Measurements from ENCODE around the gene RRBP1.
"Not testable (repeated sequence)": the region's sequence is repeated elsewhere in the genome, so short reads cannot be mapped to it uniquely, and the experiment has no call there.

RRBP1 gene

DNA sequence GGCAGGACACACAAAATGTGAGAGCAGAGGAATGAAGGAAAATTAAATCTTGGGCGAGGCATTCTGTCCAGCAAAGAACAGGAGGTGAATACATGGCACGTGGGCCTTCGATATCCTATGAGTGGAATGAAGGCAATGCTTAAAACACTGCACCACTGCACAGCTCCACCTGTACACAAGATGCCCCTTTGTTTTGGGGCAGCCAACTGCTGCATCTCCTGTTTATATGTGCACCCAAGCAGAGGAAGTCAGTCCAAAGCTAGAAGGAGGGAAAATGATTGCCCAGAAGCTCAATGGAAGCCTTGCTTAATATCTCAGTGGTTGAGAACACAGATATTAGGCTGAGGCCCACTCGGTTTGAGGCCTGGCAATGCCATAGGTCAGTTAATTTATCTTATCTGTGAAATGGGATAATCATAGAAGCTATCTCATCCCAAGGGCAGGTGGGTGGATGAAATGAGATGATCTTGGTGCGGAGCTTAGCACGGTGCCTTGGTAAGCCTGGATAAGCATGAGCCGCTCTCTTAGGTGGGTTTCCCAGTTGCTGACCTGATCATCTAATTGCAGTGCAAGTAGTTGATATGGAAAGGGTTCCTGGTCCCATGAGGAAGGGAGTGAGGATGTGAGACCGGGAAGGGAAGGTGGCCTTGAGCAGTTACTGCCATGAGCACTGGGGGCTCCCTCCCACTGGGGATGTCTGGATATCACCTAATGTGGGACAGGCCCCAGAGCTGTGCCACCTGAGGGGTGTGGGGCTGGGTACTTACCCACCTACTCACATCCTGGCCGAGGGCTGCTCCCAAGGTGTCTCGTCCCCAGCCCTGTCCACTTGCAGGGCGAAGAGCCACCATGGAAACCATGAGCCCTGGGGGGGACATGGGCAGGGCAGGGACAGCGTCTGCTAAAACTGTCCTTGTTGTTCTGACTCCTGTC, 27.6 kb upstream of the RRBP1 start:
- Histone ChIP-seq H3K9ac (ENCODE audit: low read length in 5 of 5) (no peak overlapping the region), H3K4me1 (ENCODE audit: control insufficient read depth in 5 of 5, insufficient read depth in 5 of 5, low read length in 5 of 5) (no peaks in the 10 kb centered on the region), H3K9me3 (ENCODE audit: control insufficient read depth in 5 of 5, low read length in 5 of 5) (no peaks in the 10 kb centered on the region), H3K4me3 (ENCODE audit: low read depth in 1 of 5, low read length in 5 of 5) (no peak overlapping the region), H3K27me3 (ENCODE audit: control insufficient read depth in 5 of 5, insufficient read depth in 4 of 5, low read length in 5 of 5) (peaks cover 0 to 3% (median 0%) of the 10 kb centered on the region in 5 donors), H3K36me3 (ENCODE audit: control insufficient read depth in 5 of 5, insufficient read depth in 5 of 5, low read length in 5 of 5) (no peaks in the 10 kb centered on the region), H3K27ac (ENCODE audit: low read depth, low read length) (no peak overlapping the region)

GRCh38 chr20:17708675-17709360, 26.8 kb upstream of the RRBP1 start:
- Histone ChIP-seq H3K27ac (ENCODE audit: low read depth, low read length) (no peak overlapping the region), H3K4me1 (ENCODE audit: control insufficient read depth in 5 of 5, insufficient read depth in 5 of 5, low read length in 5 of 5) (no peaks in the 10 kb centered on the region)

GRCh38 chr20:17707951-17708350, 25.9 kb upstream of the RRBP1 start:
- H3K36me3 ChIP-seq (ENCODE audit: control insufficient read depth in 5 of 5, insufficient read depth in 5 of 5, low read length in 5 of 5); H3K27me3 ChIP-seq (ENCODE audit: control insufficient read depth in 5 of 5, insufficient read depth in 4 of 5, low read length in 5 of 5); H3K9me3 ChIP-seq (ENCODE audit: control insufficient read depth in 5 of 5, low read length in 5 of 5); H3K4me1 ChIP-seq (ENCODE audit: control insufficient read depth in 5 of 5, insufficient read depth in 5 of 5, low read length in 5 of 5); H3K9ac ChIP-seq (ENCODE audit: low read length in 5 of 5); H3K4me3 ChIP-seq (ENCODE audit: low read depth in 1 of 5, low read length in 5 of 5); H3K27ac ChIP-seq (ENCODE audit: low read depth, low read length): not testable (repeated sequence)

More at GRCh38 chr20:17708675-17709360, 26.8 kb upstream of the RRBP1 start:
- H3K9me3 ChIP-seq (ENCODE audit: control insufficient read depth in 5 of 5, low read length in 5 of 5) = no peaks in the 10 kb centered on the region
- no peak overlapping the region for H3K4me3 ChIP-seq (ENCODE audit: low read depth in 1 of 5, low read length in 5 of 5)
- peaks cover 0 to 3% (median 0%) of the 10 kb centered on the region in 5 donors for H3K27me3 ChIP-seq (ENCODE audit: control insufficient read depth in 5 of 5, insufficient read depth in 4 of 5, low read length in 5 of 5)
- H3K36me3 ChIP-seq (ENCODE audit: control insufficient read depth in 5 of 5, insufficient read depth in 5 of 5, low read length in 5 of 5) = no peaks in the 10 kb centered on the region
- no peak overlapping the region for H3K9ac ChIP-seq (ENCODE audit: low read length in 5 of 5)

DNA sequence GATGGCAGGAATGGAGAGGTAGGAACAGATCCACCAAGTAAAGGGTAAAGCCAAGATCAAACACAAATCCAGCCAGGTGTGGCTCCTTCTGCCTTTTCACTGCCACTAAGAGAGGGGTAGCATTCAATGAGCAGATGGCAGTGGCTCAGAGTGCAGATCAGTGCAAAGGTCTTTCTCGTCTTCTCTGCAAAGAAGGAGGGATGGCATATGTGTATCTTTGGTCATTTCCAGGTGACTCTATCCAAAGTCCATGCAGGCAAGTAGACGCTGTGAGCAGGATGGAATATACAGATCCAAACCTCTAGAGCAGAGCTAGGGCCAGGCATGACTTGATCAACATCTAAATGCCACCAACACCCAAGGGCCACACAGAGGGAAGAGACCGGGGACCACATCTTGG, 24.6 kb upstream of the RRBP1 start:
- H3K36me3 ChIP-seq (ENCODE audit: control insufficient read depth in 5 of 5, insufficient read depth in 5 of 5, low read length in 5 of 5) = no peaks in the 10 kb centered on the region
- H3K27me3 ChIP-seq (ENCODE audit: control insufficient read depth in 5 of 5, insufficient read depth in 4 of 5, low read length in 5 of 5) = peaks cover 0 to 3% (median 0%) of the 10 kb centered on the region in 5 donors
- no peaks in the 10 kb centered on the region for H3K4me1 ChIP-seq (ENCODE audit: control insufficient read depth in 5 of 5, insufficient read depth in 5 of 5, low read length in 5 of 5)
- H3K4me3 ChIP-seq (ENCODE audit: low read depth in 1 of 5, low read length in 5 of 5) = no peak overlapping the region
- H3K9ac ChIP-seq (ENCODE audit: low read length in 5 of 5) = no peak overlapping the region
- H3K27ac ChIP-seq (ENCODE audit: low read depth, low read length) = no peak overlapping the region
- H3K9me3 ChIP-seq (ENCODE audit: control insufficient read depth in 5 of 5, low read length in 5 of 5) = no peaks in the 10 kb centered on the region

DNA sequence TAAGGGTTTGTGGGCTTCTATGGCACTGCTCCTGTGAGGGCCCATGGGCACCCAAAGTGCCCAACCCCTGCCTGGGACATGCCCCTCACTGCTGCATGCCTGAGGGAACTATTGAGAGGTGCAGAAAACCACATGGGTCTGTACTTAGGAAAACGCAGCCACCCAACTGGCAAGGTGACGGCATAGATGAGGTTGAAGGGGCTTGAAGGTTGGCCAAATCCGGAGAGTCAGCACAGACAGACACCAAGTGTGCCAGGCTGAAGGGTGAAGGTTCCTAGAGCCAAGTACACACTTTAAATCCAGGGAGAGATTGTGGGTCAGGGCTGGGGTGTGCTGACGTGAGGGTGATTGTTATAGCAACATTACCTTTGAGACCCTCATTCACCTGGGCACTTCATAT, 23.9 kb upstream of the RRBP1 start:
- no peak overlapping the region for H3K27ac ChIP-seq (ENCODE audit: low read depth, low read length)
- no peak overlapping the region for H3K4me3 ChIP-seq (ENCODE audit: low read depth in 1 of 5, low read length in 5 of 5)
- H3K36me3 ChIP-seq (ENCODE audit: control insufficient read depth in 5 of 5, insufficient read depth in 5 of 5, low read length in 5 of 5) = no peaks in the 10 kb centered on the region
- H3K27me3 ChIP-seq (ENCODE audit: control insufficient read depth in 5 of 5, insufficient read depth in 4 of 5, low read length in 5 of 5) = no peaks in the 10 kb centered on the region
- H3K9ac ChIP-seq (ENCODE audit: low read length in 5 of 5) = no peak overlapping the region
- H3K9me3 ChIP-seq (ENCODE audit: control insufficient read depth in 5 of 5, low read length in 5 of 5) = no peaks in the 10 kb centered on the region
- no peaks in the 10 kb centered on the region for H3K4me1 ChIP-seq (ENCODE audit: control insufficient read depth in 5 of 5, insufficient read depth in 5 of 5, low read length in 5 of 5)

GRCh38 chr20:17704589-17705317, 22.7 kb upstream of the RRBP1 start:
- Histone ChIP-seq H3K4me3 (ENCODE audit: low read depth in 1 of 5, low read length in 5 of 5) (no peak overlapping the region), H3K27me3 (ENCODE audit: control insufficient read depth in 5 of 5, insufficient read depth in 4 of 5, low read length in 5 of 5) (no peaks in the 10 kb centered on the region), H3K27ac (ENCODE audit: low read depth, low read length) (no peak overlapping the region), H3K36me3 (ENCODE audit: control insufficient read depth in 5 of 5, insufficient read depth in 5 of 5, low read length in 5 of 5) (no peaks in the 10 kb centered on the region), H3K9me3 (ENCODE audit: control insufficient read depth in 5 of 5, low read length in 5 of 5) (no peaks in the 10 kb centered on the region), H3K4me1 (ENCODE audit: control insufficient read depth in 5 of 5, insufficient read depth in 5 of 5, low read length in 5 of 5) (no peaks in the 10 kb centered on the region), H3K9ac (ENCODE audit: low read length in 5 of 5) (no peak overlapping the region)

- no peaks in the 10 kb centered on the region for H3K9me3 ChIP-seq (ENCODE audit: control insufficient read depth in 5 of 5, low read length in 5 of 5)
- no peak overlapping the region for H3K27ac ChIP-seq (ENCODE audit: low read depth, low read length)
Observed at GRCh38 chr20:17701826-17702225, 19.8 kb upstream of the RRBP1 start.

GRCh38 chr20:17700637-17701036, 18.6 kb upstream of the RRBP1 start:
- Histone ChIP-seq H3K4me1 (ENCODE audit: control insufficient read depth in 5 of 5, insufficient read depth in 5 of 5, low read length in 5 of 5) (no peaks in the 10 kb centered on the region), H3K27ac (ENCODE audit: low read depth, low read length) (no peak overlapping the region), H3K27me3 (ENCODE audit: control insufficient read depth in 5 of 5, insufficient read depth in 4 of 5, low read length in 5 of 5) (no peaks in the 10 kb centered on the region)

More at GRCh38 chr20:17701826-17702225, 19.8 kb upstream of the RRBP1 start:
- no peaks in the 10 kb centered on the region for H3K4me1 ChIP-seq (ENCODE audit: control insufficient read depth in 5 of 5, insufficient read depth in 5 of 5, low read length in 5 of 5)
- no peaks in the 10 kb centered on the region for H3K27me3 ChIP-seq (ENCODE audit: control insufficient read depth in 5 of 5, insufficient read depth in 4 of 5, low read length in 5 of 5)
- H3K36me3 ChIP-seq (ENCODE audit: control insufficient read depth in 5 of 5, insufficient read depth in 5 of 5, low read length in 5 of 5) = no peaks in the 10 kb centered on the region
- no peak overlapping the region for H3K4me3 ChIP-seq (ENCODE audit: low read depth in 1 of 5, low read length in 5 of 5)
- no peak overlapping the region for H3K9ac ChIP-seq (ENCODE audit: low read length in 5 of 5)

DNA sequence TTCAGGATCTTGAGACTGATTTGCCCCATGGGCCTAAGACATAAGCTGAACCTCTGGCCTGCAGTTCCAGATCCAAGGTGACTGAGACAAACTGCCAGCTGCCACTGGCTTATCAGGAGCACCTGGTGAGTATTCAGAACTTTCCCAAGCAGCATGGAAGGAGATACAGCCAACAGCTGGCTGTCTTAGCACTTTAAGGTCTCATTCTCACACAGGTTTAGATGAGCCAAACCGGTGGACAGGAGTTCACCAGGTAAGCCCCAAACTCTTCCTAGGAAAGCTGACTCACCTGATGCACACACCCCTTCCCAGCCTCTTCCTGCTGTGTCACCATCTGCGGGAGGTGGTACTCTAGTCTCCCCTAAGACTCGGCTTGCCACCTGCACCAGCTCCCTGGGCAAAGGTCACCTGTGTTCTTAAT, 17.9 kb upstream of the RRBP1 start, which contains the start of gene BANF2:
Gene BANF2 (plus strand): TSS at position 36 of the 421 bp plus-strand sequence. CDS start 25,060 bp downstream, outside the sequence.
- no peaks in the 10 kb centered on the region for H3K4me1 ChIP-seq (ENCODE audit: control insufficient read depth in 5 of 5, insufficient read depth in 5 of 5, low read length in 5 of 5)
- H3K4me3 ChIP-seq (ENCODE audit: low read depth in 1 of 5, low read length in 5 of 5) = no peak within 1 kb of the TSS
- H3K9me3 ChIP-seq (ENCODE audit: control insufficient read depth in 5 of 5, low read length in 5 of 5) = no peaks in the 10 kb centered on the region
- H3K27me3 ChIP-seq (ENCODE audit: control insufficient read depth in 5 of 5, insufficient read depth in 4 of 5, low read length in 5 of 5) = no peaks in the 10 kb centered on the region
- H3K36me3 ChIP-seq (ENCODE audit: control insufficient read depth in 5 of 5, insufficient read depth in 5 of 5, low read length in 5 of 5) = no peaks in the 10 kb centered on the region
- H3K9ac ChIP-seq (ENCODE audit: low read length in 5 of 5) = no peak within 1 kb of the TSS
- H3K27ac ChIP-seq (ENCODE audit: low read depth, low read length) = no peak within 1 kb of the TSS

More at GRCh38 chr20:17700637-17701036, 18.6 kb upstream of the RRBP1 start:
- no peak overlapping the region for H3K4me3 ChIP-seq (ENCODE audit: low read depth in 1 of 5, low read length in 5 of 5)
- no peak overlapping the region for H3K9ac ChIP-seq (ENCODE audit: low read length in 5 of 5)
- H3K36me3 ChIP-seq (ENCODE audit: control insufficient read depth in 5 of 5, insufficient read depth in 5 of 5, low read length in 5 of 5) = no peaks in the 10 kb centered on the region
- no peaks in the 10 kb centered on the region for H3K9me3 ChIP-seq (ENCODE audit: control insufficient read depth in 5 of 5, low read length in 5 of 5)
